Cerebellar cortex (tissue), 1 donor: ENCODE results near the gene IFIT5.
"Not testable (repeated sequence)": the region's sequence is repeated elsewhere in the genome, so short reads cannot be mapped to it uniquely, and the experiment has no call there.

Experiments used
- DNase-seq: peaks from one replicate; pipeline ENCODE4 v3.0.0-alpha.2; 2015; ENCODE audit warnings: low spot score

The IFIT5 gene

GRCh38 chr10:89431977-89432376 is 17.6 kb downstream of the IFIT5 start:
- DNase-seq: no peak

GRCh38 chr10:89438525-89438924 is 24.2 kb downstream of the IFIT5 start:
- DNase-seq: no peak

GRCh38 chr10:89440226-89441009 is 26.1 kb downstream of the IFIT5 start:
- no peak for DNase-seq

DNA sequence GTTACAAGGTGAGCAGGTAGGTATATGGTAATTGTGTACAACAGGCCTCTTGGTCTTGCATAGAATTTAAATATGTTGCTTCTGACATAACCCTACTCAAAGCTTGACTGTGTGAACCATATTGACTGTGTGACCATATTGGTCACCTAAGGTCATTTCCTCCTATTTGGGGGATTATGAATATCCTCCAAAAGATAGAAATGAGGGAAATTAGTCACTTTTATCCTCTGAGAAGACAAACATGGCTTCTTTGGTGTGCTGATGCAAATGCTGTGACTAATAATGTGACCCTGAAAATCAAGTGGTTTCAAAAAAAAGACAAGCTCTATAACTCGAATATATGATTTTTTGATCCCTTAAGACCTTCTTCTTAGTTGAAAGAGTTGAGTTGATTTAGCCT is 27.9 kb downstream of the IFIT5 start:
- no peak for DNase-seq

DNA sequence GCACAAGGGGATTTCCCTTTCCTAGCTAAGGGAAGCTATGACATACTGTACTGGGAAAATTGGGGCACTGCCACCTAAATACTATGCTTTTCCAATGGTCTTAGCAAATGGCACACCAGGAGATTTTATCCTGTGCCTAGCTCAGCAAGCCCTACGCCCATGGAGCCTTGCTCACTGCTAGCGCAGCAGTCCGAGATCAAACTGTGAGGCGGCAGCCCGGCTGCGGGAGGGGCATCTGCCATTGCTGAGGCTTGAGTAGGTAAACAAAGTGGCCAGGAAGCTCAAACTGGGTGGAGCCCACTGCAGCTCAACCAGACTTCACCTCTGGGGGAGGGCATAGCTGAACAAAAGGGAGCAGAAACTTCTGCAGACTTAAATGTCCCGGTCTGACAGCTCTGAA is 30.5 kb downstream of the IFIT5 start:
- not testable (repeated sequence) for DNase-seq

- no peak for DNase-seq
These were observed 36.5 kb downstream of the IFIT5 start for GRCh38 chr10:89450901-89451300.

GRCh38 chr10:89452193-89452592 is 37.8 kb downstream of the IFIT5 start:
- DNase-seq: no peak

- DNase-seq: no peak
These were observed 40.4 kb downstream of the IFIT5 start for GRCh38 chr10:89454561-89455347.

DNA sequence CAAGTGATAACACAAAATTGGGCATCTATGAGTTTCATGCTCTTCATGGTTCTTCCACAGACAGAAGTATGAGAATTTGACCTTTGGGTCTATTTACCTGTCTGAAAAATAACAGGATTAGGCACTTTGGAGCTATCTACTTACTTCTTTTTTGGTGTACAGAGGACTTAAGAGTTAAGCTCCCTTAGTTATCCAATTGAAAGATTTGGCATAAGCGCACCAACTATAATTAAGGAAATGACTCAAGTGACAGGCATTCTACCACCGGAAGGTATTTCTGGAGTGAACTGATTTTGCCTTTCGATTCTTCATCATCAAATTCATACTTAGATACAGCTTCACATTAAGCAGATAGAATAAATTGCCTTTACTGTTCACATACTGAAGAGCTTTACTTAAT is 43.9 kb downstream of the IFIT5 start:
- no peak for DNase-seq

DNA sequence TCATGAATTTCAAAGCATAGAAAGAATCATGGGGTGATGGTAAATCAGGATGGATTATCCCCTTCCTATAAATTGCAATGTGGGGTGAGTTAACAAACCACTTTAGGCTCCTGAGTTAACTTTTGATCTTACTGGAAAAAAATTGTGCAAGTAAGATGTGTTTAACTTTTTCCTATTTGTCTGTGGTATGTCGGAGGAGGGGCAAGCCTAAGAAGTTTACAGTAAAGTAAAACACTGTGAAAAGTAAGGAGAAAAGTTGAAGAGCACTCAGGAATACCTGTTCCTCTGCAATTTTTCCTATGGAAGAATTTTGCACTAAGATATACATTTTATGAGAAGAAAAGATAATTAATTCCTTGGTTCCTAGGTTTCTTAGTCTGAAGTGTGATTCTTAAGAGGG is 44.4 kb downstream of the IFIT5 start:
- DNase-seq: no peak

- DNase-seq: no peak
These were observed 49.6 kb downstream of the IFIT5 start for GRCh38 chr10:89463846-89464537.

- no peak for DNase-seq
These were observed 50.8 kb downstream of the IFIT5 start for GRCh38 chr10:89465196-89465595.

- peak; percentile 3 for DNase-seq
These were observed 52.2 kb downstream of the IFIT5 start for GRCh38 chr10:89466599-89467035.

- DNase-seq: no peak
These were observed 54.0 kb downstream of the IFIT5 start for GRCh38 chr10:89468191-89468965.

- no peak for DNase-seq
These were observed 55.1 kb downstream of the IFIT5 start for GRCh38 chr10:89469517-89469916.
